Mesodermal cell (in vitro differentiated cells): ENCODE measurements around the gene MRPL24.
A peak's percentile ranks its signal among the peaks of the same experiment; 100 is the strongest.
"Not testable (repeated sequence)": the region's sequence is repeated elsewhere in the genome, so short reads cannot be mapped to it uniquely, and the experiment has no call there.

ENCODE experiments used
- H3K27ac ChIP-seq: 2 replicates; pipeline ENCODE4 v1.7.0; 2013; ENCODE audit warnings: mild to moderate bottlenecking, low read depth, low read length, moderate library complexity; ENCODE audit not compliant: severe bottlenecking
- H3K36me3 ChIP-seq: 2 replicates; pipeline ENCODE4 v1.7.1; 2013; ENCODE audit warnings: mild to moderate bottlenecking, low read length, moderate library complexity; ENCODE audit not compliant: control insufficient read depth, insufficient read depth
- H3K4me1 ChIP-seq: one replicate; pipeline ENCODE4 v1.7.1; 2013; ENCODE audit warnings: mild to moderate bottlenecking, low read length; ENCODE audit not compliant: insufficient read depth, control insufficient read depth, poor library complexity, severe bottlenecking
- H3K4me3 ChIP-seq: 2 replicates; pipeline ENCODE4 v1.7.0; 2013; ENCODE audit warnings: low read length, control low read depth, mild to moderate bottlenecking; ENCODE audit not compliant: insufficient read depth, poor library complexity, severe bottlenecking; ENCODE audit errors: extremely low read depth
- H3K9me3 ChIP-seq: 2 replicates; pipeline ENCODE4 v1.7.1; 2013; ENCODE audit warnings: mild to moderate bottlenecking, low read length, moderate library complexity; ENCODE audit not compliant: control insufficient read depth
- WGBS, 2 experiments: methylation state at CpG; one replicate each; pipeline ENCODE4 v1.1.5; 2013; ENCODE audit warnings: missing lambda C conversion rate in 2 of 2; ENCODE audit not compliant: insufficient coverage in 2 of 2; 5-methylcytosine and 5-hydroxymethylcytosine counted together

Gene MRPL24

DNA sequence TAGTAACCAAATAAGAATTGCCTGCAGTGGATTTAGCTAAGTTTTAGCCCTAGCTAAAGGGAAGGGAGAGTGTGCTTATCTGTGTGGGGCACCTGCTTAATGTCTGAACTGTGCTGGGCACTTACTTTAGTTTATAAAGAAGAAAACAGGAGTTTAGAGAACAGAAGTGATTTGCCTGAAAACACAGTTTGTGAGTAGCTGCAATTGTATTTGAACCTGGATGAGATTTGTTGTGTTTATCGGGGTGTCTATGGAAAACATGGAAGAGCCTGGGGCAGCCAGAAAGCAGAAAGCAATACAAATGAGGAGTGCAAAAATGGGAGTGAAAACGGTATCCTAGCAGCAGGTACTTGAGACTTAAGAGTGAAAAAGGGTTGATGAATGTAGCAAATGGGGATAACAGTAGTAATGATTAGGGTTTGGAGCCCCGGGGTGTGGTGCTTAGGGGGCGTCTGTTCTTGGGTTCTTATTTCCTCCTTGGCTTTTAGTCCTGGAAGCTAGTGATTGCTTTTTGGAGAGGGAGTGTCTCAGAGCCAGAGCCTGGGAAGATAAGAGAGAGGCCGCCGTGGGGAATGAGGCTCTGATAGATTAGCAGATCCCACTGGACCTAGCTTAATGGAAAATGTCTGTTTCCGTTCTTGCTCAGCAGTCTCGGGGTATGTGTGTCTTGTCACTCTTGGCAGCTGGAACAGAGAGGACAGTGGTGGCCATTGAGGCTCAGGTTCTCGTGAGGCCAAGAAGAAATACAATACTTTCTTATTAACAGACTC is 32.0 kb upstream of the MRPL24 start:
- H3K9me3 ChIP-seq = no peaks in the 10 kb centered on the region
- peak overlapping the region; percentile 88 for H3K27ac ChIP-seq
- no peak overlapping the region for H3K4me3 ChIP-seq
- H3K4me1 ChIP-seq = peaks cover 22% of the 10 kb centered on the region
- 59 to 70% methylated on average over 8 to 9 of the region's 9 CpGs for WGBS, 2 experiments
- H3K36me3 ChIP-seq = peaks cover 46% of the 10 kb centered on the region

DNA sequence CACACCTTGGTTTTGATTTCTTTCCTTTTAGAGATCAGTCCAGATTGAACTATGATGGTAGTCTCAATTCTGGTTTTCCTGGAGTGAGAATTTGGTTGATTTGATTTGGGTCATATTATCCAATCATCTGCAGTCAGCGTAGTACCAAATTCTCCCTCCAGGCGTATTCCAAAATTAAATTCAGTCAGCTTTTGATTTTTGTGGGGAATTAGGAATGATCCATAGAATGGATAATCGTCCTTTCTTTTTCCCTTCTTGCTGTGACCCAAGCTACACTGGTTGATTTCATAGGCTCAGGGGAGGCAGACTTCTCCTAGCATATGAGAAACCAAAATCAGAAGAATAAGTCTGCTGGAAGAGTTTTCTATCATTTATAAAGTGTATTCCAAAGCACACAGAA is 31.3 kb upstream of the MRPL24 start:
- no CpG with 5 or more reads among the region's 3 CpGs for WGBS, 2 experiments
- no peak overlapping the region for H3K4me3 ChIP-seq
- H3K36me3 ChIP-seq = peaks cover 40% of the 10 kb centered on the region
- no peaks in the 10 kb centered on the region for H3K9me3 ChIP-seq
- H3K4me1 ChIP-seq = peaks cover 22% of the 10 kb centered on the region
- peak overlapping the region; percentile 88 for H3K27ac ChIP-seq

DNA sequence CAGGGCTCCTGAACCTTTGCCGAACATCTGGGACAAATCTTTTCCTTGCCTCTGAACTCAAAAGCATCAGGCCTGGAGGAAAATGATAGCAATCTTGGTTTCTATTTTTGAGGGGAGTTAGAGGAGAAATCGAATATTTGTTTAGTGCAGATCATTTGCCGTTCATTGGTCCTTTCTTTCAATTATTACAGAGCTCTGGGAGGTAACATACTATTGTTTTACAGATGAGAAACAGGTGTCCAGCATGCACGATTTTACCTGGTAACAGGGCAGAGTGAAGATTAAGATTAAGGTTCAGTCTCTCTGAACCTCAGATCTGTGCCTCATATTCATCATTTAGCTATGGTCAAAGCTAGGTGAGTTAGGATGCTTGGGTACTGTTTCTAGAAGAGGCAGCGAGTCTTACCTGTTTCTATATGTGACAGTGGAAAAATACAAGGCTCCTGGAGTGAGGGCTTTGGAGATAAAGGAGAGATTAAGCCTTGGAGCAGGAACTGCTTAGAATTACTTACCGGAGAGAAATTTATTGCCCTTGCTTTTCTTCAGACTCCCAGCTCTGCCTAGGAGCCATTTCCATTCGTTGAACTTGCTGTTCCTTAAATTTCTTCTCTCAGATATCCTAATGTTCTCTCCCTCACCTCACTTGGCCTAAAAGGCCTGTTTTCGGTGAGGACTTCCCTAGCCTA is 27.9 kb upstream of the MRPL24 start:
- H3K36me3 ChIP-seq = peaks cover 30% of the 10 kb centered on the region
- peaks cover 28% of the 10 kb centered on the region for H3K4me1 ChIP-seq
- H3K27ac ChIP-seq = no peak overlapping the region
- H3K9me3 ChIP-seq = no peaks in the 10 kb centered on the region
- H3K4me3 ChIP-seq = peak overlapping the region; percentile 88
- WGBS, 2 experiments = 41 to 45% methylated on average over 6 of the region's 8 CpGs

GRCh38 chr1:156767879-156768604 is 27.2 kb upstream of the MRPL24 start:
- 0 to 1% methylated on average over 16 to 20 of the region's 31 CpGs for WGBS, 2 experiments
- no peaks in the 10 kb centered on the region for H3K9me3 ChIP-seq
- H3K27ac ChIP-seq = peak overlapping the region; percentile 67
- peak overlapping the region; percentile 88 for H3K4me3 ChIP-seq
- H3K36me3 ChIP-seq = peaks cover 26% of the 10 kb centered on the region
- H3K4me1 ChIP-seq = peaks cover 23% of the 10 kb centered on the region

DNA sequence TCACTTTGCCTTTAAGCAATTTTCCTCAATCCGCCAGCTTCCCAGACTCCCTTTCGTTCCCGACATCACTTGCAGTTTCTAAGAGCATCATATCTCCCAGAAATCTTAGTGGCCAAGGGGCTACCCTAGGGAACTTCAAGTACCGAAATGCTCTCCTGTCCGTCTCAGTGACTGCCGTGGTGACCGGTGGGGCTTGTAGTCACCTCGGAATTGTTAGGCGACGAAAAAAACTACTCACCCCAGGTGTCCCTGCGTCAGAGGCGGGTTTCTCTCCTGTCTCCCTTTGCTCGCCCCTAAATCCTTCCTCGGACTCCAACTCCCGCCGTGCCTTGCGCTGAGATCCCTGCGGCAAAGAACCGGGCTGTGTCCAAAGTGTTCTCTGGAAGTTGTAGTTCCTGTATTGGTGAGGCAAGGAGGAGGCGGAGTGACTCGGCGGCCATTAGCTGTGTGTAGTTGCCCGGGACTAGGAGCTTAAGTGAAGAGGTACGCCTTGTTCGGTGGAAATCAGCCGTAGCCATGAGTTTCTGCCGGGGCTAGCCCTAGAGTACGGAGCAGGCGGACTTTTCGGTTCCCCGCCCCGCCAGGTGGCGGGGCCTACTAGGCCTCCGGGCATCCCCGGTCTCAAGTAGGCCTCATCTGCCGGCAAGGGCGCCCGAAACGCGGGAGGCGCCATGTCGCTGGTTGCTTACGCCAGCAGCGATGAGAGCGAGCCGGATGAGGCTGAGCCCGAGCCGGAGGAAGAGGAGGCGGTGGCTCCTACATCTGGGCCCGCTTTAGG is 26.4 kb upstream of the MRPL24 start, which contains the start of gene PRCC:
TSS of gene PRCC (plus strand) at position 435 of the 778 bp plus-strand sequence. CDS start at position 672, 237 bp downstream.
- H3K27ac ChIP-seq = peak within 1 kb of the TSS; percentile 67
- H3K4me3 ChIP-seq = peak within 1 kb of the TSS; percentile 88
- 0 to 1% methylated on average over 39 to 44 of the region's 50 CpGs for WGBS, 2 experiments
- H3K9me3 ChIP-seq = no peaks in the 10 kb centered on the region
- H3K4me1 ChIP-seq = peaks cover 16% of the 10 kb centered on the region
- H3K36me3 ChIP-seq = peaks cover 26% of the 10 kb centered on the region

GRCh38 chr1:156766298-156767100 is 25.6 kb upstream of the MRPL24 start:
- Histone ChIP-seq H3K4me1 (peaks cover 9% of the 10 kb centered on the region), H3K36me3 (peaks cover 23% of the 10 kb centered on the region), H3K9me3 (no peaks in the 10 kb centered on the region), H3K27ac (peak overlapping the region; percentile 67), H3K4me3 (peak overlapping the region; percentile 88)
- WGBS, 2 experiments = 64 to 66% methylated on average over 13 of the region's 14 CpGs

GRCh38 chr1:156765666-156766065 is 24.8 kb upstream of the MRPL24 start:
- no peak overlapping the region for H3K4me3 ChIP-seq
- H3K36me3 ChIP-seq = peaks cover 15% of the 10 kb centered on the region
- H3K27ac ChIP-seq = no peak overlapping the region
- no peaks in the 10 kb centered on the region for H3K9me3 ChIP-seq
- WGBS, 2 experiments = 97 to 98% methylated on average over 5 of the region's 5 CpGs
- H3K4me1 ChIP-seq = peaks cover 5% of the 10 kb centered on the region

DNA sequence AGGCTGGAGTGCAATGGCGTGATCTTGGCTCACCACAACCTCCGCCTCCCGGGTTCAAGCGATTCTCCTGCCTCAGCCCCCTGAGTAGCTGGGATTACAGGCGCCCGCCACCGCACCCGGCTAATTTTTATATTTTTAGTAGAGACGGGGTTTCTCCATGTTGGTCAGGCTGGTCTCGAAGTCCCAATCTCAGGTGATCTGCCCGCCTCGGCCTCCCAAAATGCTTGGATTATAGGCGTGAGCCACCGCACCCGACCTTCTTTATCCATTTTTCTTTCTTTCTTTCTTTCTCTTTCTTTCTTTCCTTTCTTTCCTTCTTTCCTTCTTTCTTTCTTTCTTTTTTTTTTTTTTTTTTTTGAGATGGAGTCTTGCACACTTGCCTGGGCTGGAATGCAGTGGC is 24.2 kb upstream of the MRPL24 start:
- not testable (repeated sequence) for H3K4me1 ChIP-seq, H3K36me3 ChIP-seq, H3K27ac ChIP-seq, H3K4me3 ChIP-seq, H3K9me3 ChIP-seq
- WGBS, 2 experiments = 99 to 100% methylated on average over 8 to 12 of the region's 15 CpGs

DNA sequence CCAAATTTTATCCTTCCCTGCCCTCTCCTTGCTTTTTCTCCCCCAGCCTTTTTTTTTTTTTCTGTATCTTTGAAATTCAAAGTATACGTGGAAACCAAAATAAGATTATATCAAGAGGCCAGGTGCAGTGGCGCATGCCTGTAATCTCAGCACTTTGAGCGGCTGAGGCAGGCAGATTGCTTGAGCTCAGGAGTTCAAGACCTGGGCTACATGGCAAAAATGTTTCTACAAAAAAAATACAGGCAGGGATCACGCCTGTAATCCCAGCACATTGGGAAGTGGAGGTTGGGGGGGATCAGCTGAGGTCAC is 19.9 kb upstream of the MRPL24 start:
- no peak overlapping the region for H3K4me3 ChIP-seq
- H3K27ac ChIP-seq = no peak overlapping the region
- WGBS, 2 experiments = 94 to 100% methylated on average over 3 to 4 of the region's 4 CpGs
- H3K9me3 ChIP-seq = no peaks in the 10 kb centered on the region
- H3K36me3 ChIP-seq = peaks cover 4% of the 10 kb centered on the region
- H3K4me1 ChIP-seq = no peaks in the 10 kb centered on the region
